GM18867 (cell line): ENCODE results near the gene GSE1.
"Not testable (repeated sequence)": the region's sequence is repeated elsewhere in the genome, so short reads cannot be mapped to it uniquely, and the experiment has no call there.

Experiments used
- ATAC-seq: cut with Tn5 transposase; IDR thresholded peaks from one replicate; pipeline ENCODE4 v1.9.1; 2021; ENCODE audit warnings: mild to moderate bottlenecking, moderate library complexity; ENCODE audit not compliant: unreplicated experiment

The GSE1 gene

GRCh38 chr16:85589688-85590505, 23.2 kb upstream of the GSE1 start:
- ATAC-seq, result no peak

DNA sequence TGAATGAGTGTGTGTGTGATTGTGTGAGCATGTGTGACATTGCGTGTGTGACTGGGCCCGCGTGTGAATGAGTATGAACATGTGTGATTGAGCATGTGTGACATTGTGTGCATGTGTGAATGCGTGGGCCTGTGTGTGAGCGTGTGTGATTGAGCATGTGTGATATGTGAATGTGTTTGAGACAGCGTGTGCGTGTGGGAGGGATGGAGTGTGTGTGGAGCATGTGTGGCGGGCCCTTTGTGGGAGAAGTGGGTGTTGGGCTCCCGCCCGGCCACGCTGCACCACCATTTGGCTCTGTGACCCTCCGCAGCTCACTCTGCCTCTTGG, 22.7 kb upstream of the GSE1 start:
- no peak for ATAC-seq

DNA sequence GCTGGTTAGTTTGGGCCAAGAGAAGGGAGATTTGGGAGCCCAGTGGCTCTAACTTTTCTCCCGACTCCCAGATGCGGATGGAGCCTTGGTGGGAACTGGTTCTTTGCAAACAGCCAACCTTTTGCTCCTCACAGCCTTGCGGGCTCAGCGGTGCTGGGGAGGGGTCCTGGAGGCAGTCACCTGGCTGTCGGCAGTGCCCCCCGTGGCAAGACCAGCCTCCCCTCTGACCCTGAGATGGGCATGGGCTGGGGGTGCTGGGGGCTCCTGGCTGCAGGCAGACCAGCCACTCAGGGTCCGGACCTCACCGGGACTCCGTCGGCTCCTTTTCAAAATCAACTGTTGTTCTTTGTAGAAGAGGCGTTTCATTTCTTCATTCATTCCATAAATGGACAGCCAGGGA, 21.7 kb upstream of the GSE1 start:
- ATAC-seq, result no peak

- ATAC-seq, result not testable (repeated sequence)
Measured at GRCh38 chr16:85592277-85592676, 20.8 kb upstream of the GSE1 start.

DNA sequence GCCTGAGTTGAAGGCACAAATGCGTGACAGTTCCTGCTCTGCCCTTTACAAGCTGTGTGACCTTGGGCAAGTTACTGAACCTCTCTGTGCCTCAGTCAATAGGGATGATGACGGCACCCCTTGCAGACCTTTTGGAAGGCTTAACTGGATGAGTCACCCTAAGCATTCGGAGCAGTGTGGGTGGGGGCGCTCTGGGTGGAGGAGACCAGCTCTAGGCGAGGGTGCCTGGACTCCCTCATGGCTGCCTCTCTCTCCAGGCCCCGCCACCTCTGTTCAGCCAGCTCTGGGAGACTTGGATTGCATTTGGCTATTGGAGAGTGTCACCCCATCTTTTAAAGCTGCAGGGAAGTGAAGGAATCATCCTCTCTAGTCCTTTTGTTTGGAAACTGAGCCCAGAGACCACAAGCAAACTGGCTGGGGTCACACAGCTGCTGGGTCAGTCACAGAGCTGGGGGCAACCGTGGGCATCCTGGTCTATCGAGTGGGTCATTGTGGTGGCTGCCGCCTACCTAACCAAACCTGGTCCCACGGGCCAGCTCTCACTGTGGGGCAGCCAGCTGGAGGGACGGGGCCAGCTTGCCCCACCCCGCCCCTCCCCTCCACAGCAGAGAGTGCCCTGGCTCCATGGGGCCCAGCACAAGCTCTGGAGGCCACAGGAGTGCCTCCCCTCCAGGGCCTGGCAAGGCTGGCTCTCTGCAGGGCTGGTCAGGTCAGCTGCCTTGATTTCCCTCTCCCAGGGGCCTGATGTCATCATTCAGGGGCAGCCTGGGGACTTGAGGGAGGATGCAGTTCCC, 20.2 kb upstream of the GSE1 start:
- ATAC-seq, result no peak

GRCh38 chr16:85593494-85594221, 19.5 kb upstream of the GSE1 start:
- no peak for ATAC-seq

DNA sequence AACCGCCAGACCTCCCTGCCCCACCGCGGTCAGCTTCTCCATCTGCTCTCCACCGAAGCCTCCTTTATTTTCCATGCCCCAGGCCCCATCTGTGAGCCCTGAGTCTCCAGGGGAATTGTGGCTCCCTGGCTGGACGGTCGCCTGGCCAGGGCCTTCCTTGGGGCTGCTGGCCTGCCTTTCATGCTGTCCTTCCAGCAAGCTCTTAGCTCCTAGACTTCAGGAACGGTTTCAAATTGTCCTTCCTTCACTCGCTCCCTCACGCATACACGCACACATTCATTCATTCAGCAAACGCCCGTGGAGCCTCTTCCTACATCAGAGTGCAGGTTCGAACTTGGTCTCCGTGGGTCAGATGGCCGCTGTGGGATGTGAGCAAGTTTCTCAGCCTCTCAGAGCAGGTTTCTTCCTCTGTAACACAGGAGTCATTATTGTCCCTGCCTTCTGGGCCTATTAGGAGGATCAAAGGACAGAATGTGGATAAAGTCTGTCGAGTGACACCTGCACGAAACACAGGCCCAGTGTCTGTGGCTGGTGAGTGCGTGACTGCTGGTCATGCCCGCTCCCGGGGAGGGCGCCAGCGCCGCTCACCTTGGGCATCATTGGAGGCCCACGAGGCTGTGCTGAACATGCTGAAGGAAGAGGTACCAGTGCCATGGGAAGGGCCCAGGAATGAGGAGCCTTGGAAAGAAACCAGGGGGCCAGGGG, 18.7 kb upstream of the GSE1 start:
- no peak for ATAC-seq

DNA sequence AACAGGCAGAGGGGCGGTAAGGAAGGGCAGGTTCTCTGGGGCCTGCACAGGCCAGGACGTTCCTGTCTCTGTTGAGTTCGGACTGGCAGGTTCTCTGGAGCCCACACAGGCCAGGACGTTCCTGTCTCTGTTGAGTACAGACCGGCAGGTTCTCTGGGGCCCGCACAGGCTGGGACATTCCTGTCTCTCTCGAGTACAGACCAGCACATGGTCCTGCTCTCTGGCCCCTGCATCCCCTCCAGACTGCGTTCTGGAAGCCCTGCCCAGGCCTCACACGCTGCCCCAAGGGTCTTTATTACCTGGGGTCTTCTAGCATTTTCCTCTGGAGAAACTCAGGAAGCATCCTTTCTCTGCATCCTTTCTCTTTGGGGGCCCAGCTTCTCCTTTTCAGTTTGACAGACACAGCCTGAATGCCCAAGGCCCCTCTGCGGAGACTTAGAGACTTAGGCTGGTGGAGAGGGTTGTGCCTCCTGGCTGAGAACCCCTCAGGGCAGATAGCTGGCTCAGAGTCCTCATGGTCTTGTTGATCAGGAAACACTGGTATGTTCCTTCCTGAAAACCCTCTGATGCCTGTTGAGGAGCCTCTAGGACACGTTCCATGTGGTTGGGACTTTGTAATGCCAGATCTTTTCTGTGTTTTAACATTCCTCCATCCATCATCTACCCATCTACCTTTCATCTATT, 18.0 kb upstream of the GSE1 start:
- ATAC-seq, result no peak

DNA sequence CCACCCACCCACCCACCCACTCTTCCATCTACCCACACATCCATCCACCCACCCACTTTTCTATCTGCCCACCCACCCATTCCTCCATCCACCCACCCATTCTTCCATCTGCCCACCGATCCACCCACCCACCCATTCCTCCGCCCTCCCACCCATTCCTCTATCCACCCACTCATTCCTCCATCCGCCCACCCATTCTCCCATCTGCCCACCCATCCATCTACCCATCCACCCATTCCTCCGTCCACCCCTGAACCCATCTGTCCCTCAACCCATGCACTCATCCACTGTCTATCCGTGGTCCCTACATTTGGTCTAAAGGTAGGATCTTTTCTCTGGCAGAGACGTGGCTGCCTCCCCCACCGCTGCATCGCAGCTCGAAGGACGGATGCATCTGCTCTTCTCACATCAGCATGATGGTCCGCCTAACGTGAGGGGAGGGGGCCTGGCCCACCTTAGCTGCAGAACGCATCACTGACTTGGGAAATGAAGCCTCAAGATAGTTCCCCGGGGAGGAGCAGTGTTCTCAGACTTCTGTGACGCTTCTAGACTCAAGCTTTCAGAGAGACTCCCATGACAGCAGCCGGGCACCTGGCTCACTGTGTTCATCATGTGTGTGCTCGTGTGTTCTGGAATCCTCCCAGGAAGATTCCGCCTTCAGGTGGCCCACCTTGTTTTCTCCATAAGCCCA, 17.2 kb upstream of the GSE1 start:
- no peak for ATAC-seq

DNA sequence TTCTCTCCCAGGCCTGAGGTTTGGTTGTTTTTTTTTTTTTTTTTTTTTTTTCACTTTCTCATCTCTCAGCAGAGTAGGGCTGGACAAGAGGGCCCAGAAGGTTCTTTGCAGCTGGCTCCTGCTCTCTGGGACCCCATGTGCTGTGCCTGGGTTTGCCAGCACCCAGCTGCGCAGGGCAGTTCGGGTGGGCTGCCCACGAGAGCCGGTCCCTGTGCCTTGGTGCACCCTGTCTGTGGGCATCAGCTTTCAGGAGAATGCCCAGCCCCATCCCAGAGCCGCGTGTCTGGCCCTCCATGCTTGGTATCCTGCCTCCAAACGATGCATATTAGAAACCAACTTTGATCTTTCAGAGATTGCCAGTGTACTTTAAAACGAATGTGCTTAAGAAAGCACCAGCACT, 15.0 kb upstream of the GSE1 start:
- ATAC-seq, result no peak

- ATAC-seq, result no peak
Measured at GRCh38 chr16:85600078-85600477, 13.0 kb upstream of the GSE1 start.

- no peak for ATAC-seq
Measured at GRCh38 chr16:85600530-85601271, 12.4 kb upstream of the GSE1 start.

DNA sequence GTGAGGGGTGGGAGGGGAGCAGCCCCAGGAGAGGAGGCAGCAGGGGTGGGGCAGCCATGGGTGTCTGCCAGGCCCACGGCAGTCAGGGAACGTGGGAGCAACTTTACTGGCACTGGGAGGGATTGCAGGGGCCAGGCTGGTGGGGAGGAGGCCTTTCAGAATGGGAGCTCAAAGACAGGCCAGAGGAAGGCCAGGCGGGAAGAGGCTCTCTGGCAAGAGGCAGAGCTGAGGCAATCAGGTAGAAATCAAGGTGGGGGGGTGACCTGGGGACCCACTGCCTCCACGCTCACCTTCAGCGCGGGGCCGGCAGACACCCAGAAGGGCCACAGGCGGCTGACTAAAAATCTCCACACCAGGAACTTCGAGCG, 11.9 kb upstream of the GSE1 start:
- ATAC-seq, result no peak

DNA sequence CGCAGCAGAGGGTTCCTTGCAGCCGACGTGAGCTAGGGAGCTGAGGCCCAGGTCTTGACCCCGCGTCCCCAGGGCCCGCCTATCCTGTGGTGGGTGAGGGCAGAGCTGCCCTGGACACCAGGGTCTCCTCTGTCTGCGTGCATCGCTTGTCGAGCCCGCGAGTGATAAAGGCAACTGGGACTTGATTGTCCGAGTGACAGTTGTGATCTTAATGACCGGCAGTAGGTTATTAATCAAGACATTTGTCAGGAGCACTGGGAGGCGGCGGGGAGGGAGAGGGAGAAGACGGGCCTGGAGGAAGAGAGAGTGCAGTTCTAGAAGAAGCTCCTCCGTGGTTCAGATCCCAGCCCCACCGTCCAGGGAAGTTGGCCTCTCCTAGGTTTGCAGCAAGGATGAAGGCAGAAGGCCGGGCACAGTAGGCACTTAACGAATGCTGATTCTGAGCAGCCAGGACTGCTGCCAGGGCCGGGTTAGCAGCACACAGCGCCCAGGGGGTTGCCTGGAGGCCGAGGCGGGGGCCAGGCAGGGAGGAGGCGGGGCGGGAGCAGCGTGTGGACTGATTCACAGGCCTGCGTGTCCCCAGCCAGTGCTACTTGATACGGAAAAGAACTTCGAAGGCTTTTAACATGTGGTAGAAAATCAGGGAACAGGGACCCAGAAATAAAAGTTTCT, 11.3 kb upstream of the GSE1 start:
- ATAC-seq, result no peak

DNA sequence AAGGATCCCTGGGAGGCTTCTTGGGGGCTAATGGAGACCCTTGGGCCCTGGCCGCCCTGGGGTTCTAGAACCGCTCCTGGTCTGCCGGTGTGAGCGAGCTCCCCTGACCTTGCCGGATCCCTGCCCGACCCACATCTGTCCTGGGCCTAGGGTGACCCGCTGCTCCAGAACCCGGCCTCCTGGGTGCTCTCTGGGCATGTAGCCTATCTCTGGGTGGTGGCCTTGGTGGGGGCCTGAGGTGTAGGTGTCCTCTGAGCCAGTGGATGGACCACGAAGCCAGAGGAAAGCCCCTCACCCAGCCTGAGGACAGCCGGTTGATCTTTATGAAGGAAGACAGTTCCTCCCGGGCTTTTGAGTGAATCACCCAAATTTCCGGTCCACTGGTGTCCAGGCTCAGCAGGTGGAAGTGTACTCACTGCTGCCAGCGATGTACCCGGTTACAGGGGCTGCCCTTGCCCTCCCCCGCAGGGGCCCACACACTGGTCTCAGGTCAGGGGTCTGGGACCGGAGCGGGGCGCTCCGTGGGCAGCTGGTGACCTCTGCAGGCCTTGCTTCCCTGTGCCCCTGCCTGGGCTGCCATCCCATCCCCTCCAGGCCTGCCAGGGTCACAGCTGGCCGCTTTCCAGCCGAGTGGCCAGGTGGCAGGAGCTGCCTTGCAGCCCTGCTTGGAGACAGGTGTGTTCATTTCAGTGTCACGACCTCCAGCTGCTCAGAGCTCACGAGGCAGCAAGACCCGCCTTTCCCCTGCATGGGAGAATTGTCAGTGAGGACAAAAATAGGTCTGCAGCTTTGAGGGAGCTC, 10.5 kb upstream of the GSE1 start:
- ATAC-seq, result no peak

- no peak for ATAC-seq
Measured at GRCh38 chr16:85603203-85603755, 9.8 kb upstream of the GSE1 start.

GRCh38 chr16:85604145-85604705, 8.9 kb upstream of the GSE1 start:
- no peak for ATAC-seq
